HG02610 (cell line): ENCODE data around the gene ZNF865.

Source experiments
- ATAC-seq: cut with Tn5 transposase; IDR thresholded peaks from one replicate; pipeline ENCODE4 v1.9.1; 2021; ENCODE audit warnings: mild to moderate bottlenecking, moderate library complexity; ENCODE audit not compliant: unreplicated experiment

The ZNF865 gene

GRCh38 chr19:55656988-55657747 lies 51.7 kb downstream of the ZNF865 start:
- ATAC-seq: no peak

GRCh38 chr19:55658846-55659459 lies 53.5 kb downstream of the ZNF865 start:
- ATAC-seq: no peak

GRCh38 chr19:55659822-55660221 lies 54.4 kb downstream of the ZNF865 start:
- ATAC-seq: no peak

GRCh38 chr19:55660404-55660803 lies 55.0 kb downstream of the ZNF865 start:
- ATAC-seq: no peak

GRCh38 chr19:55660991-55661390 lies 55.5 kb downstream of the ZNF865 start:
- no peak for ATAC-seq

- ATAC-seq: no peak
Observed at GRCh38 chr19:55661826-55662225, 56.4 kb downstream of the ZNF865 start.

GRCh38 chr19:55663846-55664536 lies 58.5 kb downstream of the ZNF865 start:
- no peak for ATAC-seq

GRCh38 chr19:55666343-55667005 lies 61.0 kb downstream of the ZNF865 start:
- no peak for ATAC-seq
